Esophagus muscularis mucosa (tissue), 3 donors: ENCODE results near the gene IGDCC3.

Experiments used
- CTCF ChIP-seq, 3 experiments: fragments of 200-600 bp in 2 of 3; fragments of 450-650 bp in 1 of 3; sonication (generic) in 2 of 3; IDR thresholded peaks; one replicate each; pipeline ENCODE4 v1.5.1; 2017 to 2019; ENCODE audit warnings: antibody characterized with exemption in 3 of 3, mild to moderate bottlenecking in 2 of 3, moderate library complexity in 1 of 3
- POLR2A ChIP-seq: fragments of 450-650 bp; IDR thresholded peaks from one replicate; pipeline ENCODE4 v1.6.1; 2017; ENCODE audit warnings: antibody characterized with exemption, moderate library complexity, mild to moderate bottlenecking, low read depth
- POLR2AphosphoS5 ChIP-seq, 2 donors: sonication (generic); formaldehyde crosslinking; IDR thresholded peaks; one replicate each; pipeline ENCODE4 v1.6.1; 2017; ENCODE audit warnings: antibody characterized with exemption in 2 of 2

- TF ChIP-seq POLR2AphosphoS5 (IDR thresholded peaks at IDR 0.05) (no peak), CTCF (IDR thresholded peaks at IDR 0.05) (no peak), POLR2A (no peak)
Measured at GRCh38 chr15:65305150-65305758, 72.5 kb downstream of the IGDCC3 start.
